NK-92 (cell line): ENCODE data around the gene TPCN1.

ENCODE experiments used
- DNase-seq: peaks from one replicate; lab custom pipeline; 2025; ENCODE audit not compliant: unreplicated experiment; lab: John Stamatoyannopoulos, UW

Gene TPCN1

DNA sequence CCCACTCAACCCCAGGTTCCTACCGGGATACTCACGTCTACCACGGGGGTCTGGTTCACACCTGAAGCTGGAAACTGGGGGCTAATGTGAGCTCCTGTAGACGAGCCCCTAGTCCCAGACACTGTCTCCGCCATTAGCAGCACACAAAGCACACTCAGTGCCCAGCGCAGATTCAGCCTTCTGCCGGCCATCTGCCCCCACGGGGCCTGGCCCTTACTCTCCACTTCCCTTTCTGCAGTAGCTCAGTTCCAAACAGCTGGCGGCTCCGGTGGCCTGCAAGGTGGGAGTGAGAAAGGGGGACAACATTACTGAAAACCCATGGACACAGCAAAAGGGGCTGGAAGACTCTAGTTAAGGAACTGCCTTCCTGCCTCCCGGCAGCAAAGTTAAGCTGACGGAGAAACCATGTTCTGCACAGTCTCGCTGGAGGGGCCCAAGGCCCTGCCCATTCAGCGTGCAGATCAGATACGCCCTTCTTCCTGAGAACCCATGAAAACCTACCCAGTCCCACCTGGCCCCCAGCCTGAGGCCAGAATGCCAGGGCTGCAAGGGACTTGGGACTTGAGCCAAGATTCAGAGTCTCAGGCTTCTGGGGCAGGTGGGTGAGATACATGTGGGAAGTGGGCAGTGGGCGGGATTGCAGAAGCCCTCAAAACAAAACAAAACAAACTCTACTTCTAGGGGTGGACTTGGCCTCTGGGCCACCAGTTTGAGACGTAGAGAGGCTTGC lies 111.6 kb downstream of the TPCN1 start:
- no peak for DNase-seq

DNA sequence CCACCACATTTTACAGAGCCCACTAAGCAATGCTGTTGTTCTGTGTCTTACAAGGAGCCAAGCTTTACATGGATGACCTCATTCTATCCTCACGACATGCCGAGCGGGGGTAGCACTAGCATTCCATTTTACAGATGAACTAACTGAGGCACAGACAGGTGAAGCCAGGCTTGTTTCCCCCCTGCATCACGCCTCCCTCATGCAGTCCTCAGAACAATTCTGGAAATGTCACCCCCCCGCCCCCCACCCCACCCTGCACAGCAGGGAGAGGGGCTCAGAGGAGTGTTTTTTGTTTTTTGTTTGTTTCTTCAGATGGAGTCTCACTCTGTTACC lies 112.1 kb downstream of the TPCN1 start:
- DNase-seq, result no peak

DNA sequence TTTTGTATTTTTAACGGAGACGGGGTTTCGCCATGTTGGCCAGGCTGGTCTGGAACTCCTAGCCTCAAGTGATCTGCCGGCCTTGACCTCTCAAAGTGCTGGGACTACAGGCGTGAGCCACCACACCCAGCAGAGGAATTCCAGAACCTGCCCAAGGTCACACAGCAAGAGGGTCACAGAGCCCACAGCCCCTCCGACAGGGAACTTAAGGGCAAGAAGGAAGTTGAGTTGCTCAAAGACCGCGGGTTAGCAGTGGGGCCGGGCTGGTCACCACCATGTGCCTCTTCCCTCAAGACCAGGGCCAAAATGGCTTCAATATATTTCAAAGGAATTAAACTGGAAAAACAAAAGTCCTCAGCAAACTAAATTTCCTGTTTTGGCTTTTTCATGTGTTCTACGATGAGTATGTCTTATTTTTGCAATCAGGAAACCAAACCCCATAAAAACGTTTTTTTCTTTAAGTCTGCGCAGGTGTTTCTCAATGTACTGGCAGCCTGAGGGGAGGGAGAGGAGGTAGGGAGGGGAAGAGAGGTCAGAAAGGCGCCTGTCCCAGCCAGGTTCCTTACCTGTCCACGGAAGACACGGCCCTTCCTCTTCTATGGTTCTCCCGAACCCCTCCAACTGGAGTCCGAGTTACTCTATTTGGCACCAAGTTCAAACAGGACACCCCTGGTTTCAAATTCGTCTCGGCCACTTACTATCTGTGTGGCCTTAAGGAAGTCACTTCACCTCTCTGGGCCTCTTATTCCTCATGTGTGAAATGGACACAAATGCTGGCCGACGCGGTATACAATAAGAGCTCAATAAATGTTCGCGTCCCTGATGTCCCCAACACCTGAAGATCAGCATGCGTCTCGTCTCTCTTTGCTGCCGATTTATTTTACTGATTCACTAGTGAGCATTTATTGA lies 112.9 kb downstream of the TPCN1 start:
- no peak for DNase-seq

DNA sequence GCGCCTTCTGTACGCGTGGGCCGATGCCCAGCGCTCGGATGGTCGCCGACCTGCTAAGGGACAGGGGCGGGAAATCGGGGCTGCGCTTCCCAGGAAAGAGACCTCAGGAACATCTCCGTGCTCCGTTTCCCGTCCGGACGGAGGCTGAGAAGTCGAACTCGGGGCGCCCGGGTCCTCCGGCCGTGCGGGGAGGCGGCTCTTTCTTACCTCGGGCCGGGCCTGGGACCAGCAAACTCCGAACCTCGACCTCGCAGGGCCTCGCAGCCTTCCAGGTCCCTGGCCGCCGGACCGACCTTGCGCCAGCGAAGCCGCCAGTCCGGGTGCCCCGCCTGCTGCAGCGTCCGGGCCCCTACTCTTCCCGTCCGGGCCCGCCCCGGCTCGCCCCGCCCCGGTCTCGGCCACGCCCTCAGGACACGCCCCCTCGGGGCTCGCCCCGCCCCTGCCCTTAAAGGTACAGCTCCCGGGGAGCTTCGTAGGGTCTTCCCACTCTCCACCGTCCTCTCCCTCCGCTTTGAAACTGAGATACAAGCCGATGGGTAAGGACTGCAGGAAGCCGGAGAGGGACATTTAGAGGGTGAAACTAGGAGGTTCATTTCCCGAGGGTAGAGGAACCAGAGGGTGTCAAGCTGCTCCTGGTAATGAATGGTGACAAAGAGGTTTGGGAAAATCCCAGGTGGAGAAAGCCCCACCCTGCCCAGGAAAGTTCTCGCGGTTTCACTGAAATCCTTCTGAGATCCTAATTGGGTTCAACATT lies 113.7 kb downstream of the TPCN1 start, which contains the start of gene SLC8B1:
Gene SLC8B1, minus strand, starts transcription at position 324 of the 754 bp plus-strand sequence. CDS start 2,231 bp downstream, outside the sequence.
- peak; percentile 9 for DNase-seq

DNA sequence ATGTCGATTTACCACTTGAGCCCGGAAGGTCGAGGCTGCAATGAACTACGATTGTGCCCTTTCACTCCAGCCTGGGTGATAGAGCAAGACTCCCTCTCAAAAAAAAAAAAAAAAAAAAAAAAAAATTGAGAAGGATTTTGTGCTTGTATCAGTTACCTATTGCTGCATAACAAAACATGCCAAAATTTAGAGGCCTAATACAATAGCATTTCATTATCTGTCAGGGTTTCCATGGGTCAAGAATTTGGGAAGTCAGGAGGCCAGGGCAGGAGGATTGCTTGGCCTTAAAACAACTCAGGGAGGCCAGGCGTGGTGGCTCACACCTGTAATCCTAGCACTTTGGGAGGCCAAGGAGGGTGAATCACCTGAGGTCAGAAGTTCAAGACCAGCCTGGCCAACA lies 118.3 kb downstream of the TPCN1 start:
- no peak for DNase-seq

DNA sequence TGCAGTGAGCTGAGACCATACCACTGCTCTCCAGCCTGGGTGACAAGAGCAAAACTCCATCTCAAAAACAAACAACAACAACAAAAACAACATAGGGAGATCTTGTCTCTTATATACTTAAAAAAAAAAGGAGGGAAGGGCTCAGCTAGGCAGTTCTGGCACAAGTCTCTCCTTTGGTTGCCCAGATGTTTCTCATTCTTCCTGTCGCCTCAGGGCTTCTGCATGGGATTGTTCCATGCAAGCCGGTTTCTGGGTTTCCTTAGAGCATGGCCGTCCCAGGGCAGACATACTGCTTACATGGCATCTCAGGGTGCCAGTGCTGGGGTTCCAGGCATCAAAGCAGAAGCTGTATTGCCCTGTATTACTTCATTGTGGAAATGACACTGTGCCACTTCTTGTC lies 118.8 kb downstream of the TPCN1 start:
- DNase-seq, result no peak

DNA sequence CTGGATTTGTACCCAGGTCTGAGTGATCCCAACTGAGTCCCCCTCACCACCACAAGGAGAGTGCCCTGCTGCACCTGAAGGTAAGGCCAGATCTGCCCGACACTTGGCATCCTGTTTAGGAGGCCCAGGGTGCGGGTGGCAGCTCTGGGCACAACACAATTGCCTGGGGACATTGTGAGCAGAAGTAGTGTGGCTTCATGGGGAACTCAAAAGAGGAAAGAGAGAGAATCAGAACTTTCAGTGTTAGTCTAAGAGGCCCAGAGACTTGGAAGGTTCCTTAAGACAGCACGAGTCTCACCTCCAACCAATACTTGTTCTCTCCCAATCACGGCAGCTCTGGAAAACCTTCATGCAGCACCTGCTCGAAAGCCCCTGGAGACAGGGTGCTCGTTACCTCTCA lies 120.3 kb downstream of the TPCN1 start:
- DNase-seq, result no peak

DNA sequence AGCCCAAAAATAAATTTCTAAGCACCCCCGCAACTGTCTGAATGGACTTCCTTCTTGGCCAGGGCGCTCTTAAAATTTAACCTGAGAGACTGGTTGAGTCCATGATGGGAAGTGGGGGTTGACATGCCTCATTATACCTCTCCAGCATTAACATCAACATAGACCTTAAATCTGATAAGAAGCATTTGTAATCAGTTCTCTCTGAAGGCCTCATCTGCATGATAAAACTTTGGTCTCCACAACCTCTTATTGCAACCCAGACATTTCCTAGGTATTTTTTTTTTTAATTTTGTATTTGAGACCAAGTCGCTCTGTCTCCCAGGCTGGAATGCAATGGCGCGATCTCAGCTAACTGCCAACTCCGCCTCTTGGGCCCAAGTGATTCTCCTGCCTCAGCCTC lies 124.1 kb downstream of the TPCN1 start:
- no peak for DNase-seq

DNA sequence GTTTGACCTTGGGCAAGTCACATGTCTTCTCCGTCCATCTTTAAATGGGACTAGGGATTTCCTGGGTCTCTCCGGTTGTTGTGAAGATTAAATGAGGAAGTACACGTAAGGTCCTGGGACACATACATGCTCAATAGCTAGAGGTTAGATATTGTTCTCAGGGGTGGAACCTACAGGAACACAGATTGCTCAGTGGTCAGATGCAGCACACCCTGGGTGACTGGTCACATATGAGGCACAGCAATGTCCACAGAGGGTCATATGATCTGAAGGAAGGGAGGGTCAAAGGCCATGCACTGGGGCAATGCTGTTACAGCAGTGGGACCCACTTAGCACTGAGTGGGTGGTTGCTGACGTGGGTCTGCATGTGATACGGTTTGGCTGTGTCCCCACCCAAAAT lies 125.1 kb downstream of the TPCN1 start:
- DNase-seq, result no peak

DNA sequence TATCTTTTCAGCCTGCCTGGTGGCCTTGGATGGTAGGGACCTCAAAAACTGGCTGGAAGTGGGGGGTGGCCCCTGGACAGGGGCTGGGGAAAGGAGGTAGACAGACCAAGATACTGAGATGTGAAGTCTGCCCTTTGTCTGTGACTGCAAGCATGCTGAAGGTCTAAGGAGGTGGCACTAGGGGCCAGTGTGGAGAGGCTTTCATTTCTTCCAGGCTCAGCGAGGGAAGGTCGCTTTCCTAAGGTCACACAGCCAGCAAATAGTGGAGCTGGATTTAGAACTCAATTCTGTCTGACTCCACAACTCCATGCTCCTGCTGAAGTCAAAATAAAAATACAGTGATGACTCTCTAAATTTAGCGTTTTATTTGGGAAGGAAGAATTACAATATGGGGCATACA lies 125.8 kb downstream of the TPCN1 start:
- DNase-seq, result no peak

DNA sequence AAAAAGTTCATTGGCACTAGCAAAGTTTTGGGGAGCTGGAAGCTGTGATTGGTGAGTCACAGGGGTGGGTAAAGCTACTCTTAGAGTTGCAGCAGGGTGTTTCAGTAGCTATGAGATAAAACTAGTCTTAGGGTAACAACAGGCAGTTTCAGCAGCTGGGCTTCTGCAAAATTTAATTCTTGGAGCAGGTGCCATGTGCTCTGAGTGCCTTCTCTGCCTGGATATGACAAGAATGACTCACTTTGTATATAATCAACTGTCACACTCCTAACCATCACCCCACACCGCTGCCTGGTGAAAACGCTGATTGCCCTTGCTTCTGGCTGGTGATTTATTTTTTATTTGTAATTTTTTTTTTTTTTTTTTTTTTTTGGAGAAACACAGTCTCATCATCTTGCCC lies 126.6 kb downstream of the TPCN1 start:
- DNase-seq, result no peak
